Activated T-helper 2 cell treated with anti-CD3 and anti-CD28 coated beads, Interferon-gamma antibody, Interleukin-2, Interleukin-4, amounts not matched to agents 10 μg/mL and 5 μg/mL and 100 μg/mL, durations not matched to agents 14 hours and 24 hours and 36 hours (primary cell): ENCODE measurements around the gene WDR54. TPM values are rescaled to one million over a fixed set of nuclear protein-coding genes. Genes with fewer than 3 reads are reported as not detected.
"Not testable (repeated sequence)": the region's sequence is repeated elsewhere in the genome, so short reads cannot be mapped to it uniquely, and the experiment has no call there.

Source experiments
- DNase-seq: peaks from one replicate; pipeline ENCODE4 v3.0.0; 2021; ENCODE audit warnings: low spot score
- H3K27ac Mint-ChIP-seq: one replicate; pipeline ENCODE4 v1.8.0; 2021; ENCODE audit warnings: mixed read lengths
- H3K27me3 Mint-ChIP-seq: one replicate; pipeline ENCODE4 v1.8.0; 2021; ENCODE audit warnings: low read depth, mixed read lengths
- H3K36me3 Mint-ChIP-seq: one replicate; pipeline ENCODE4 v1.8.0; 2021; ENCODE audit warnings: low read depth, mixed read lengths
- H3K4me1 Mint-ChIP-seq: one replicate; pipeline ENCODE4 v1.8.0; 2021; ENCODE audit warnings: low read depth, mixed read lengths
- H3K4me3 Mint-ChIP-seq: one replicate; pipeline ENCODE4 v1.8.0; 2021; ENCODE audit warnings: low read depth, mild to moderate bottlenecking, moderate library complexity, mixed read lengths
- H3K9me3 Mint-ChIP-seq: one replicate; pipeline ENCODE4 v1.8.0; 2021; ENCODE audit warnings: mixed read lengths
- intact Hi-C: fragments of 100-400 bp; cut with micrococcal nuclease; formaldehyde crosslinking; loops from one replicate; pipeline ENCODE4 v1.15.1; 2023
- total RNA-seq: library from RNA; stranded (reverse); gene quantifications from 2 replicates; pipeline ENCODE4 v1.2.3, GENCODE V29; 2022

WDR54 gene
- total RNA-seq, 1 donor from 2014 or later, result 78.0 TPM

GRCh38 chr2:74440378-74441169 is 19.0 kb downstream of the WDR54 start:
- intact Hi-C loops, result loop anchor here (2.0 kb wide), 1 partner anchor 18 kb away; no protein-coding TSS in a partner anchor
- Mint-ChIP-seq H3K4me3 (peak overlapping the region; percentile 51), H3K27me3 (peaks cover 35% of the 10 kb centered on the region), H3K27ac (no peak overlapping the region), H3K36me3 (no peaks in the 10 kb centered on the region), H3K4me1 (peaks cover 10% of the 10 kb centered on the region), H3K9me3 (no peaks in the 10 kb centered on the region)
- no peak for DNase-seq

- intact Hi-C loops, result loop anchor here (2.0 kb wide), 1 partner anchor 18 kb away; no protein-coding TSS in a partner anchor
- H3K36me3 Mint-ChIP-seq, result no peaks in the 10 kb centered on the region
- no peak overlapping the region for H3K4me3 Mint-ChIP-seq
- peaks cover 35% of the 10 kb centered on the region for H3K27me3 Mint-ChIP-seq
- no peak for DNase-seq
- H3K27ac Mint-ChIP-seq, result no peak overlapping the region
- H3K9me3 Mint-ChIP-seq, result no peaks in the 10 kb centered on the region
- H3K4me1 Mint-ChIP-seq, result peaks cover 10% of the 10 kb centered on the region
These were observed 19.7 kb downstream of the WDR54 start for GRCh38 chr2:74441170-74441689.

GRCh38 chr2:74441690-74442482 is 20.4 kb downstream of the WDR54 start, which contains the start of gene RTKN:
RTKN (minus strand) TSS chr2:74441937; CDS start chr2:74441816, 121 bp downstream.
- no peak for DNase-seq
- Mint-ChIP-seq H3K36me3 (no peaks in the 10 kb centered on the region), H3K27me3 (peaks cover 35% of the 10 kb centered on the region), H3K4me1 (peaks cover 10% of the 10 kb centered on the region), H3K27ac (no peak within 1 kb of the TSS), H3K4me3 (peak within 1 kb of the TSS; percentile 61), H3K9me3 (no peaks in the 10 kb centered on the region)
- intact Hi-C loops, result loop anchor here (2.0 kb wide), 1 partner anchor 19 kb away; no protein-coding TSS in a partner anchor

- H3K4me1 Mint-ChIP-seq, H3K9me3 Mint-ChIP-seq, intact Hi-C loops, DNase-seq, H3K27ac Mint-ChIP-seq, H3K36me3 Mint-ChIP-seq: not testable (repeated sequence)
- H3K4me3 Mint-ChIP-seq, result peak overlapping the region; percentile 61
- peaks cover 41% of the 10 kb centered on the region for H3K27me3 Mint-ChIP-seq
These were observed 21.2 kb downstream of the WDR54 start for GRCh38 chr2:74442483-74443297.

GRCh38 chr2:74444498-74445318 is 23.2 kb downstream of the WDR54 start:
- Mint-ChIP-seq H3K27ac (no peak overlapping the region), H3K9me3 (no peaks in the 10 kb centered on the region), H3K27me3 (peaks cover 35% of the 10 kb centered on the region), H3K4me3 (no peak overlapping the region), H3K4me1 (peaks cover 6% of the 10 kb centered on the region), H3K36me3 (no peaks in the 10 kb centered on the region)
- DNase-seq, result no peak
- intact Hi-C loops, result no loop called here

GRCh38 chr2:74447230-74447999 is 25.9 kb downstream of the WDR54 start:
- peaks cover 2% of the 10 kb centered on the region for H3K4me1 Mint-ChIP-seq
- intact Hi-C loops, result no loop called here
- peaks cover 27% of the 10 kb centered on the region for H3K27me3 Mint-ChIP-seq
- DNase-seq, result no peak
- no peak overlapping the region for H3K27ac Mint-ChIP-seq
- H3K36me3 Mint-ChIP-seq, result no peaks in the 10 kb centered on the region
- no peaks in the 10 kb centered on the region for H3K9me3 Mint-ChIP-seq
- H3K4me3 Mint-ChIP-seq, result no peak overlapping the region

- no peak overlapping the region for H3K4me3 Mint-ChIP-seq
- H3K9me3 Mint-ChIP-seq, result no peaks in the 10 kb centered on the region
- DNase-seq, result no peak
- H3K27me3 Mint-ChIP-seq, result peaks cover 24% of the 10 kb centered on the region
- no peaks in the 10 kb centered on the region for H3K36me3 Mint-ChIP-seq
- H3K27ac Mint-ChIP-seq, result no peak overlapping the region
- intact Hi-C loops, result no loop called here
- H3K4me1 Mint-ChIP-seq, result peaks cover 10% of the 10 kb centered on the region
These were observed 27.2 kb downstream of the WDR54 start for GRCh38 chr2:74448771-74449170.

GRCh38 chr2:74450570-74451190 is 29.1 kb downstream of the WDR54 start:
- H3K4me3 Mint-ChIP-seq, result no peak overlapping the region
- peaks cover 24% of the 10 kb centered on the region for H3K4me1 Mint-ChIP-seq
- peaks cover 7% of the 10 kb centered on the region for H3K36me3 Mint-ChIP-seq
- no peak overlapping the region for H3K27ac Mint-ChIP-seq
- H3K9me3 Mint-ChIP-seq, result no peaks in the 10 kb centered on the region
- H3K27me3 Mint-ChIP-seq, result peaks cover 10% of the 10 kb centered on the region
- intact Hi-C loops, result loop anchor here (10.0 kb wide), 2 partner anchors 384 to 1216 kb away; partner anchors contain the start of genes CCT7, HK2 and PRADC1
- DNase-seq, result no peak

GRCh38 chr2:74454654-74455511 is 33.4 kb downstream of the WDR54 start, which contains the start of gene INO80B:
INO80B (plus strand) TSS chr2:74455087; CDS start chr2:74455117, 30 bp downstream.
- DNase-seq, result peak; percentile 98
- intact Hi-C loops, result loop anchor here (1.0 to 10.0 kb wide), 7 partner anchors 28 to 1220 kb away; partner anchors contain the start of genes AUP1, C2orf81, CCT7 and HK2
- Mint-ChIP-seq H3K9me3 (no peaks in the 10 kb centered on the region), H3K4me3 (peak within 1 kb of the TSS; percentile 99), H3K4me1 (peaks cover 40% of the 10 kb centered on the region), H3K36me3 (peaks cover 22% of the 10 kb centered on the region), H3K27me3 (peaks cover 1% of the 10 kb centered on the region), H3K27ac (peak within 1 kb of the TSS; percentile 95)

- DNase-seq, result no peak
- intact Hi-C loops, result loop anchor here (1.0 to 10.0 kb wide), 4 partner anchors 8 to 1222 kb away; partner anchors contain the start of genes CCT7, HK2, MOGS and MTHFD2
- H3K4me1 Mint-ChIP-seq, result peaks cover 40% of the 10 kb centered on the region
- H3K9me3 Mint-ChIP-seq, result no peaks in the 10 kb centered on the region
- H3K4me3 Mint-ChIP-seq, result peak overlapping the region; percentile 99
- H3K36me3 Mint-ChIP-seq, result peaks cover 32% of the 10 kb centered on the region
- H3K27ac Mint-ChIP-seq, result peak overlapping the region; percentile 95
- H3K27me3 Mint-ChIP-seq, result no peaks in the 10 kb centered on the region
These were observed 35.6 kb downstream of the WDR54 start for GRCh38 chr2:74457129-74457548.
